ENCODE measurements around the gene RAPGEF3. TPM values are rescaled to one million over a fixed set of nuclear protein-coding genes. Genes with fewer than 3 reads are reported as not detected.

The RAPGEF3 gene
- total and polyA plus RNA-seq, 2 donors (not counting 1 experiment from before 2014, with no cell fraction given): 1.8 to 5.2 TPM

DNA sequence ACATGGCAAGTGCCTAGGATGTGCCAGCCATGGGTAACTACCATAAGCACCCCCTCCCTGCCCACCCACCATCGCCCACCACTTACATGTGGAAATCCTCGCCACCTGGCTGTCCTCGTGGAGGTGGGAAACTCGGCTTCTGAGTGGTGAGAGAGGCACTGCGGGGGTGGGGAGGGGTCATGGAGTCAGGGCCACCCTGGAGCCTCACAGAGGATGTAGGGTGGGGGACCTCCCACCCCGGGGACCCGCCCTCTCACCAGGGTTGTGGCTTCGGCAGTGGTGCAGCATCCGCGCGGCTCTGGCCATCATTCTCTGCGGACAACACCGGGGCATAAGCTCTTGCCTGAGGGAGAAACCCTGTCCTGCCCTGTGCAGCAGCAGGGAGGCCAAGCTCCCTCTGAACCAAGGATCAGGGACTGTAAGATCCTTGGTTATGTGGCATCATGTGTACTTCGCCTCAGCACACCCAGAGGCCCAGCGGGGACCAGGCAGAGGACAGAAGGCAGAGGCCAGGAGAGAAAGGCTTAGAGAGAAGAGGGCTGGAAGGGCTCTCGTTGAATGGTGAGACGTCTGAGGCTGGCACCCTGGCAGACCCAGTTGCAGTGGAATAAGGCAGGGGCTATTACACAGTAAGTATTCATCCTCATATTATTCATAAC lies 20.6 kb downstream of the RAPGEF3 start:
- ChIA-PET POLR2A (interaction anchor here (0.6 kb wide), 1 partner anchor 17 kb away, joined by 7 read pairs; no protein-coding TSS in a partner anchor), CTCF (interaction anchor here (1.4 to 15.0 kb wide), 5 partner anchors 19 to 103 kb away, joined by 4 to 515 read pairs (median 270); partner anchors contain the start of genes RAPGEF3, RPAP3 and SLC48A1)
- Histone ChIP-seq H3K27ac (ENCODE audit: low read length in 2 of 2) (no peak overlapping the region), H3K27me3 (replicated peaks in 1 of 4; ENCODE audit: control extremely low read depth in 1 of 4, control insufficient read depth in 3 of 4, insufficient read depth in 4 of 4, low read length in 3 of 4) (no peaks in the 10 kb centered on the region), H3K9ac (ENCODE audit: low read length) (no peak overlapping the region), H3K9me3 (ENCODE audit: control extremely low read depth in 1 of 3, control insufficient read depth in 2 of 3, insufficient read depth in 1 of 3, low read length in 2 of 3) (peaks cover 0 to 9% (median 0%) of the 10 kb centered on the region in 3 donors), H3K36me3 (replicated peaks in 1 of 2; ENCODE audit: control extremely low read depth in 1 of 2, control insufficient read depth in 1 of 2, extremely low read depth in 1 of 2, insufficient read depth in 2 of 2, low read length in 1 of 2) (no peaks in the 10 kb centered on the region), H3K4me3 (ENCODE audit: control extremely low read depth in 1 of 5, extremely low read depth in 1 of 5, insufficient read depth in 1 of 5, low read depth in 2 of 5, low read length in 4 of 5) (no peak overlapping the region), H3K4me2 (replicated peaks; ENCODE audit: low read depth, low read length, poor library complexity, severe bottlenecking) (no peak overlapping the region), H2AFZ (ENCODE audit: insufficient read depth, low read depth, low read length, poor library complexity, severe bottlenecking) (no peak overlapping the region), H3K4me1 (ENCODE audit: control insufficient read depth in 2 of 2, insufficient read depth in 2 of 2, low read length in 2 of 2) (peaks cover 29 to 41% of the 10 kb centered on the region in 2 donors), H3K79me2 (ENCODE audit: control insufficient read depth, insufficient read depth, low read length) (no peaks in the 10 kb centered on the region), H4K20me1 (ENCODE audit: control insufficient read depth, insufficient read depth, low read length, poor library complexity, severe bottlenecking) (no peaks in the 10 kb centered on the region)
- ATAC-seq (ENCODE audit: low read depth) (no peak), DNase-seq (no peak)
- H3K27ac Mint-ChIP-seq: peak overlapping the region; percentile 3
- WGBS (ENCODE audit: insufficient coverage): 97% methylated on average over 12 of the region's 17 CpGs
- no peaks in the 10 kb centered on the region for H3K9me3 Mint-ChIP-seq (ENCODE audit: insufficient read depth)
- TF ChIP-seq EZH2 (IDR thresholded peaks at IDR 0.05; ENCODE audit: borderline replicate concordance, insufficient read depth, low read depth, low read length, poor library complexity, severe bottlenecking): no peak
- TF ChIP-seq, protein P1, sequence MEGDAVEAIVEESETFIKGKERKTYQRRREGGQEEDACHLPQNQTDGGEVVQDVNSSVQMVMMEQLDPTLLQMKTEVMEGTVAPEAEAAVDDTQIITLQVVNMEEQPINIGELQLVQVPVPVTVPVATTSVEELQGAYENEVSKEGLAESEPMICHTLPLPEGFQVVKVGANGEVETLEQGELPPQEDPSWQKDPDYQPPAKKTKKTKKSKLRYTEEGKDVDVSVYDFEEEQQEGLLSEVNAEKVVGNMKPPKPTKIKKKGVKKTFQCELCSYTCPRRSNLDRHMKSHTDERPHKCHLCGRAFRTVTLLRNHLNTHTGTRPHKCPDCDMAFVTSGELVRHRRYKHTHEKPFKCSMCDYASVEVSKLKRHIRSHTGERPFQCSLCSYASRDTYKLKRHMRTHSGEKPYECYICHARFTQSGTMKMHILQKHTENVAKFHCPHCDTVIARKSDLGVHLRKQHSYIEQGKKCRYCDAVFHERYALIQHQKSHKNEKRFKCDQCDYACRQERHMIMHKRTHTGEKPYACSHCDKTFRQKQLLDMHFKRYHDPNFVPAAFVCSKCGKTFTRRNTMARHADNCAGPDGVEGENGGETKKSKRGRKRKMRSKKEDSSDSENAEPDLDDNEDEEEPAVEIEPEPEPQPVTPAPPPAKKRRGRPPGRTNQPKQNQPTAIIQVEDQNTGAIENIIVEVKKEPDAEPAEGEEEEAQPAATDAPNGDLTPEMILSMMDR (IDR thresholded peaks at IDR 0.05): no peak
- H3K27me3 Mint-ChIP-seq: no peaks in the 10 kb centered on the region
- intact Hi-C loops (cut with micrococcal nuclease): no loop called here
- peaks cover 38% of the 10 kb centered on the region for H3K4me1 Mint-ChIP-seq
- no peak overlapping the region for H3K4me3 Mint-ChIP-seq
